H7 (cell line): ENCODE measurements around the gene DNAJC5G. TPM values are rescaled to one million over a fixed set of nuclear protein-coding genes. Genes with fewer than 3 reads are reported as not detected.
"Not testable (repeated sequence)": the region's sequence is repeated elsewhere in the genome, so short reads cannot be mapped to it uniquely, and the experiment has no call there.

Experiments
- DNase-seq: peaks from one replicate; pipeline ENCODE4 v3.0.0; 2012
- H3K27me3 ChIP-seq: 2 replicates; pipeline ENCODE4 v1.6.0; 2011; ENCODE audit warnings: mild to moderate bottlenecking, low read length; ENCODE audit not compliant: control insufficient read depth, insufficient read depth
- H3K36me3 ChIP-seq: replicated peaks from 2 replicates; pipeline ENCODE4 v1.5.1; 2011; ENCODE audit warnings: low read length; ENCODE audit not compliant: control insufficient read depth, insufficient read depth
- H3K4me3 ChIP-seq: 2 replicates; pipeline ENCODE4 v1.5.1; 2011; ENCODE audit warnings: low read depth, mild to moderate bottlenecking, control low read depth, low read length, moderate library complexity; ENCODE audit not compliant: insufficient read depth
- total RNA-seq: library from RNA; depleted of rRNA; stranded (reverse); fragments of >200 nt; shearing (Covaris generic); gene quantifications from 2 replicates; pipeline ENCODE4 v1.2.3, GENCODE V29; 2014

DNAJC5G gene
- total RNA-seq, 1 experiment from 2014 or later = not detected

- H3K4me3 ChIP-seq = peak overlapping the region; percentile 24; the same call in 1 of the 2 replicates
- H3K36me3 ChIP-seq = no peaks in the 10 kb centered on the region
- H3K27me3 ChIP-seq = peaks cover 41% of the 10 kb centered on the region
- peak; percentile 70 for DNase-seq
Observed at GRCh38 chr2:27306136-27306535, 30.9 kb downstream of the DNAJC5G start.

- H3K27me3 ChIP-seq = peaks cover 41% of the 10 kb centered on the region
- no peaks in the 10 kb centered on the region for H3K36me3 ChIP-seq
- peak; percentile 82 for DNase-seq
- H3K4me3 ChIP-seq = peak overlapping the region; percentile 24; the same call in 1 of the 2 replicates
Observed at GRCh38 chr2:27306573-27307286, 31.5 kb downstream of the DNAJC5G start.

- H3K27me3 ChIP-seq = peaks cover 41% of the 10 kb centered on the region
- H3K36me3 ChIP-seq = no peaks in the 10 kb centered on the region
- peak overlapping the region; percentile 4; the same call in 1 of the 2 replicates for H3K4me3 ChIP-seq
- DNase-seq = no peak
Observed at GRCh38 chr2:27307287-27307544, 32.0 kb downstream of the DNAJC5G start.

GRCh38 chr2:27307545-27308358 lies 32.5 kb downstream of the DNAJC5G start:
- peaks cover 41% of the 10 kb centered on the region for H3K27me3 ChIP-seq
- DNase-seq = peak; percentile 84

GRCh38 chr2:27308359-27308881 lies 33.2 kb downstream of the DNAJC5G start, which contains the start of gene UCN:
Gene UCN, minus strand, starts transcription at chr2:27308445. Its CDS starts 550 bp downstream, at chr2:27307895.
- DNase-seq = peak; percentile 87
- Histone ChIP-seq H3K27me3 (peaks cover 41% of the 10 kb centered on the region), H3K36me3 (no peaks in the 10 kb centered on the region), H3K4me3 (peak within 1 kb of the TSS; percentile 4; the same call in 1 of the 2 replicates)

More at GRCh38 chr2:27307545-27308358, 32.5 kb downstream of the DNAJC5G start:
- no peaks in the 10 kb centered on the region for H3K36me3 ChIP-seq
- peak overlapping the region; percentile 4; the same call in 1 of the 2 replicates for H3K4me3 ChIP-seq

- no peaks in the 10 kb centered on the region for H3K36me3 ChIP-seq
- DNase-seq = no peak
- H3K27me3 ChIP-seq = peaks cover 38% of the 10 kb centered on the region
- H3K4me3 ChIP-seq = no peak overlapping the region
Observed at GRCh38 chr2:27309651-27310050, 34.4 kb downstream of the DNAJC5G start.

GRCh38 chr2:27312152-27312551 lies 36.9 kb downstream of the DNAJC5G start:
- DNase-seq = no peak
- Histone ChIP-seq H3K36me3 (no peaks in the 10 kb centered on the region), H3K4me3 (no peak overlapping the region), H3K27me3 (peaks cover 15% of the 10 kb centered on the region)

- DNase-seq = no peak
- no peaks in the 10 kb centered on the region for H3K36me3 ChIP-seq
- H3K27me3 ChIP-seq = no peaks in the 10 kb centered on the region
- no peak overlapping the region for H3K4me3 ChIP-seq
Observed at GRCh38 chr2:27313882-27314645, 38.8 kb downstream of the DNAJC5G start.

GRCh38 chr2:27314709-27315108 lies 39.5 kb downstream of the DNAJC5G start:
- no peak for DNase-seq
- no peaks in the 10 kb centered on the region for H3K27me3 ChIP-seq
- no peaks in the 10 kb centered on the region for H3K36me3 ChIP-seq
- no peak overlapping the region for H3K4me3 ChIP-seq

GRCh38 chr2:27315122-27315521 lies 39.9 kb downstream of the DNAJC5G start:
- Histone ChIP-seq H3K4me3 (no peak overlapping the region), H3K36me3 (no peaks in the 10 kb centered on the region), H3K27me3 (no peaks in the 10 kb centered on the region)
- peak; percentile 60 for DNase-seq

GRCh38 chr2:27316655-27317412 lies 41.6 kb downstream of the DNAJC5G start:
- Histone ChIP-seq H3K27me3 (no peaks in the 10 kb centered on the region), H3K4me3 (no peak overlapping the region), H3K36me3 (no peaks in the 10 kb centered on the region)
- no peak for DNase-seq

GRCh38 chr2:27319839-27320238 lies 44.6 kb downstream of the DNAJC5G start:
- not testable (repeated sequence) for H3K27me3 ChIP-seq, H3K4me3 ChIP-seq, H3K36me3 ChIP-seq, DNase-seq

- Histone ChIP-seq H3K4me3 (no peak overlapping the region), H3K36me3 (no peaks in the 10 kb centered on the region; the same call in 1 of the 2 replicates), H3K27me3 (no peaks in the 10 kb centered on the region)
- DNase-seq = peak; percentile 81
Observed at GRCh38 chr2:27320958-27321543, 45.8 kb downstream of the DNAJC5G start.
